HL-60 (cell line): Measurements from ENCODE around the gene PIK3IP1.

ENCODE experiments used
- DNase-seq, 2 experiments: peaks; one replicate each; pipeline ENCODE4 v3.0.0-alpha.2; 2010 to 2020; ENCODE audit warnings: low read depth in 1 of 2, low spot score in 1 of 2
- H3K27ac ChIP-seq: fragments of 250-450 bp; sonication (Bioruptor Pico); replicated peaks from 2 replicates; pipeline ENCODE4 v1.5.1; 2020; ENCODE audit warnings: mild to moderate bottlenecking, moderate library complexity
- H3K27me3 ChIP-seq: fragments of 250-450 bp; sonication (Bioruptor Pico); 2 replicates; pipeline ENCODE4 v1.5.1; 2021; ENCODE audit warnings: mild to moderate bottlenecking, moderate library complexity; ENCODE audit not compliant: insufficient read depth, poor library complexity, severe bottlenecking
- H3K4me3 ChIP-seq: replicated peaks from 2 replicates; pipeline ENCODE4 v1.5.1; 2011; ENCODE audit warnings: mild to moderate bottlenecking, control low read depth, low read length; ENCODE audit not compliant: insufficient read depth
- CTCF ChIP-seq: IDR thresholded peaks from one replicate; pipeline ENCODE4 v1.5.1; 2011; ENCODE audit warnings: low read length, control low read depth, inconsistent platforms; ENCODE audit not compliant: insufficient read depth
- GABPA ChIP-seq: IDR thresholded peaks from 2 replicates; pipeline ENCODE4 v1.6.1; 2012; ENCODE audit warnings: low read depth
- POLR2AphosphoS5 ChIP-seq: IDR thresholded peaks from 2 replicates; pipeline ENCODE4 v1.6.1; 2012; ENCODE audit warnings: low read depth
- REST ChIP-seq: IDR thresholded peaks from 2 replicates; pipeline ENCODE4 v1.6.1; 2012; ENCODE audit warnings: low read depth; ENCODE audit not compliant: insufficient replicate concordance
- SPI1 ChIP-seq: IDR thresholded peaks from 2 replicates; pipeline ENCODE4 v1.6.1; 2012; ENCODE audit warnings: low read depth, mild to moderate bottlenecking, borderline replicate concordance

The PIK3IP1 gene

GRCh38 chr22:31332010-31332409, 39.7 kb upstream of the PIK3IP1 start:
- H3K27me3 ChIP-seq = no peaks in the 10 kb centered on the region
- H3K4me3 ChIP-seq = no peak overlapping the region
- TF ChIP-seq SPI1 = no peak
- no peak for TF ChIP-seq POLR2AphosphoS5
- TF ChIP-seq REST = no peak
- TF ChIP-seq CTCF = no peak
- TF ChIP-seq GABPA = no peak
- no peak for DNase-seq
- H3K27ac ChIP-seq = no peak overlapping the region

- Histone ChIP-seq H3K27me3 (no peaks in the 10 kb centered on the region), H3K27ac (no peak overlapping the region), H3K4me3 (no peak overlapping the region)
- TF ChIP-seq SPI1 = no peak
- no peak for TF ChIP-seq GABPA
- no peak for TF ChIP-seq CTCF
- no peak for TF ChIP-seq POLR2AphosphoS5
- TF ChIP-seq REST = no peak
- DNase-seq = no peak
Observed at GRCh38 chr22:31329453-31330215, 37.3 kb upstream of the PIK3IP1 start.

- no peak overlapping the region for H3K4me3 ChIP-seq
- no peak for DNase-seq
- no peak for TF ChIP-seq POLR2AphosphoS5
- no peak for TF ChIP-seq REST
- no peak for TF ChIP-seq GABPA
- TF ChIP-seq CTCF = no peak
- TF ChIP-seq SPI1 = no peak
- H3K27ac ChIP-seq = no peak overlapping the region
- no peaks in the 10 kb centered on the region for H3K27me3 ChIP-seq
Observed at GRCh38 chr22:31329029-31329428, 36.7 kb upstream of the PIK3IP1 start.
